Glutamatergic neuron (in vitro differentiated cells): ENCODE results near the gene C19orf73. TPM values are rescaled to one million over a fixed set of nuclear protein-coding genes. Genes with fewer than 3 reads are reported as not detected.
A peak's percentile ranks its signal among the peaks of the same experiment; 100 is the strongest.

Experiments used
- DNase-seq: peaks from one replicate; pipeline ENCODE4 v3.0.0; 2022
- H3K27ac Mint-ChIP-seq: one replicate; pipeline ENCODE4 v1.8.0; 2020; ENCODE audit warnings: mild to moderate bottlenecking, mixed read lengths, inconsistent platforms; ENCODE audit not compliant: unreplicated experiment
- H3K27me3 Mint-ChIP-seq: one replicate; pipeline ENCODE4 v1.8.0; 2020; ENCODE audit warnings: mild to moderate bottlenecking, moderate library complexity, mixed read lengths, inconsistent platforms; ENCODE audit not compliant: unreplicated experiment
- H3K36me3 Mint-ChIP-seq: one replicate; pipeline ENCODE4 v1.8.0; 2020; ENCODE audit warnings: mild to moderate bottlenecking, mixed read lengths, inconsistent platforms; ENCODE audit not compliant: unreplicated experiment
- H3K4me1 Mint-ChIP-seq: one replicate; pipeline ENCODE4 v1.8.0; 2020; ENCODE audit warnings: mild to moderate bottlenecking, low read depth, mixed read lengths, inconsistent platforms; ENCODE audit not compliant: unreplicated experiment
- H3K4me3 Mint-ChIP-seq: one replicate; pipeline ENCODE4 v1.8.0; 2020; ENCODE audit warnings: mild to moderate bottlenecking, mixed read lengths, inconsistent platforms; ENCODE audit not compliant: unreplicated experiment
- H3K9me3 Mint-ChIP-seq: one replicate; pipeline ENCODE4 v1.8.0; 2020; ENCODE audit warnings: mild to moderate bottlenecking, moderate library complexity, mixed read lengths, inconsistent platforms; ENCODE audit not compliant: unreplicated experiment
- total RNA-seq: library from RNA; stranded (reverse); fragmentation: NEBNext Ultra II Directional; extraction: Animal tissue kit (Norgen Biotek cat#: 25700); gene quantifications from one replicate; pipeline ENCODE4 v1.2.1, GENCODE V29; 2021; ENCODE audit not compliant: unreplicated experiment
- TF ChIP-seq, protein P1 (sequence below): fragments of 200-600 bp; sonication (generic); IDR thresholded peaks from one replicate; pipeline ENCODE4 v1.5.0; 2021; ENCODE audit not compliant: partially characterized antibody, unreplicated experiment

Gene C19orf73
- total RNA-seq, 1 donor from 2014 or later = 3.2 TPM

- H3K36me3 Mint-ChIP-seq = peaks cover 15% of the 10 kb centered on the region
- H3K4me3 Mint-ChIP-seq = no peak overlapping the region
- peaks cover 22% of the 10 kb centered on the region for H3K27me3 Mint-ChIP-seq
- peaks cover 14% of the 10 kb centered on the region for H3K9me3 Mint-ChIP-seq
- TF ChIP-seq, protein P1, sequence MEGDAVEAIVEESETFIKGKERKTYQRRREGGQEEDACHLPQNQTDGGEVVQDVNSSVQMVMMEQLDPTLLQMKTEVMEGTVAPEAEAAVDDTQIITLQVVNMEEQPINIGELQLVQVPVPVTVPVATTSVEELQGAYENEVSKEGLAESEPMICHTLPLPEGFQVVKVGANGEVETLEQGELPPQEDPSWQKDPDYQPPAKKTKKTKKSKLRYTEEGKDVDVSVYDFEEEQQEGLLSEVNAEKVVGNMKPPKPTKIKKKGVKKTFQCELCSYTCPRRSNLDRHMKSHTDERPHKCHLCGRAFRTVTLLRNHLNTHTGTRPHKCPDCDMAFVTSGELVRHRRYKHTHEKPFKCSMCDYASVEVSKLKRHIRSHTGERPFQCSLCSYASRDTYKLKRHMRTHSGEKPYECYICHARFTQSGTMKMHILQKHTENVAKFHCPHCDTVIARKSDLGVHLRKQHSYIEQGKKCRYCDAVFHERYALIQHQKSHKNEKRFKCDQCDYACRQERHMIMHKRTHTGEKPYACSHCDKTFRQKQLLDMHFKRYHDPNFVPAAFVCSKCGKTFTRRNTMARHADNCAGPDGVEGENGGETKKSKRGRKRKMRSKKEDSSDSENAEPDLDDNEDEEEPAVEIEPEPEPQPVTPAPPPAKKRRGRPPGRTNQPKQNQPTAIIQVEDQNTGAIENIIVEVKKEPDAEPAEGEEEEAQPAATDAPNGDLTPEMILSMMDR = no peak
- H3K4me1 Mint-ChIP-seq = peaks cover 3% of the 10 kb centered on the region
- H3K27ac Mint-ChIP-seq = no peak overlapping the region
- DNase-seq = peak; percentile 62
These were observed 14.9 kb upstream of the C19orf73 start for GRCh38 chr19:49133621-49134454.

DNA sequence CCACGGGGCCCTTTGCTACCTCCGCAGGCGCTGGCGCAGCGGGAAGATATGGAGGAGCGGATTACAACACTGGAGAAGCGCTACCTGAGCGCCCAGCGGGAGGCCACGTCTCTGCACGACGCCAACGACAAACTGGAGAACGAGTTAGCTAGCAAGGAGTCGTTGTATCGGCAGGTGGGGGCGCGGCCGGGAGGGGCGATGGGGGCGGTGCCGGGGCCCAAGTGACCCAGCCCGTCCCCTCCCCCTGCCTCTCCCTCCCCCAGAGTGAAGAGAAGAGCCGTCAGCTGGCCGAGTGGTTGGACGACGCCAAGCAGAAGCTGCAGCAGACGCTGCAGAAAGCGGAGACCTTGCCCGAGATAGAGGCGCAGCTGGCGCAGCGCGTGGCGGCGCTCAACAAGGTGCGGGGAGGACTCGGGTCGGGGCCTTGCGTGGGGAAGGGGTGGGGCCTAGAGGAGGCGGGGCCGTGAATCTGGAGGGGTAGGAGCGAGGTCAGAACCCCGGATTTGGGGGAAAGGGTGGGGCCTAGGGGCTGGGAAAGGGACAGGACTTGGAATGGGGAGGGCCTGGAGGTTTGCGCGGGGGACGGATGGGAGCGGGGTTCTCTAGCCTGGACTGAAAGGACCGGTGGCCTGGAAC, 14.1 kb upstream of the C19orf73 start:
- no peak overlapping the region for H3K27ac Mint-ChIP-seq
- peaks cover 17% of the 10 kb centered on the region for H3K36me3 Mint-ChIP-seq
- peaks cover 15% of the 10 kb centered on the region for H3K9me3 Mint-ChIP-seq
- H3K4me3 Mint-ChIP-seq = no peak overlapping the region
- peaks cover 22% of the 10 kb centered on the region for H3K27me3 Mint-ChIP-seq
- no peak for DNase-seq
- peaks cover 6% of the 10 kb centered on the region for H3K4me1 Mint-ChIP-seq
- TF ChIP-seq, protein P1 = no peak

DNA sequence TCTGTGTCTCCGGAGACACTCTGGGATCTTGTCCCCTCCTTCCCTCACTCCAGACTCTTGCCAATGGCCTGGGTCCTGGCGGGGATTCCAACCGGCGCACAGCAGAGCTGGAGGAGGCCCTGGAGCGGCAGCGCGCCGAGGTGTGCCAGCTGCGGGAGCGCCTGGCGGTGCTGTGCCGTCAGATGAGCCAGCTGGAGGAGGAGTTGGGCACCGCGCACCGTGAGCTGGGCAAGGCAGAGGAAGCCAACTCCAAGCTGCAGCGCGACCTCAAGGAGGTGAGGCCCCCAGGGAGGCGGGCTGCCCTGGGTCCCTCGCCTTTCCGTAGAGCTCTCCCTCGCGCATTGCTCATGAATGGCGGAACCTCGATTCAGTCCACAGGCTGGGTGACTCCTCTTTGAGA, 11.4 kb upstream of the C19orf73 start:
- no peak overlapping the region for H3K4me3 Mint-ChIP-seq
- H3K27ac Mint-ChIP-seq = no peak overlapping the region
- H3K9me3 Mint-ChIP-seq = peaks cover 12% of the 10 kb centered on the region
- peaks cover 19% of the 10 kb centered on the region for H3K27me3 Mint-ChIP-seq
- TF ChIP-seq, protein P1 = no peak
- DNase-seq = no peak
- H3K36me3 Mint-ChIP-seq = peaks cover 6% of the 10 kb centered on the region
- H3K4me1 Mint-ChIP-seq = peaks cover 6% of the 10 kb centered on the region

DNA sequence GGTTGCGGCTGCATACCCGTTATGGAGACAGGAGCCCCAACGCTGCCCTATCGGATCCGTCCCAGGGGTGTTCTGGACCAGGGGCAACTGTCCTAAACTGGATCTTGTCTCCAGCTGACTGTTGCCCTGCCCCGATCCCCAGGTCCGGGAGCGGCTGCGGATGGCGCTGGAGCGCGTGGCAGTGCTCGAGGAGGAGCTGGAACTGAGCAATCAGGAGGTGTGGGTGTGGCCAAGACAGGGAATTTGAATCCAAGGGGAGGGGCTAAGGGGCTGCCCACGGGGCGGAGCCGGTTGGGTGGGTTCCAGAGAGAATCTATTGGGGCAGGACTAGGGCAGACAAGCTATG, 10.3 kb upstream of the C19orf73 start:
- H3K36me3 Mint-ChIP-seq = peaks cover 6% of the 10 kb centered on the region
- H3K9me3 Mint-ChIP-seq = peaks cover 10% of the 10 kb centered on the region
- TF ChIP-seq, protein P1 = no peak
- peaks cover 10% of the 10 kb centered on the region for H3K4me1 Mint-ChIP-seq
- peak overlapping the region; percentile 43 for H3K27ac Mint-ChIP-seq
- no peak for DNase-seq
- H3K27me3 Mint-ChIP-seq = peaks cover 16% of the 10 kb centered on the region
- H3K4me3 Mint-ChIP-seq = peak overlapping the region; percentile 49
